Fibroblast of peridontal ligament (primary cell): ENCODE results near the gene DIS3L2.
"Not testable (repeated sequence)": the region's sequence is repeated elsewhere in the genome, so short reads cannot be mapped to it uniquely, and the experiment has no call there.

ENCODE experiments used
- DNase-seq: peaks from one replicate; pipeline ENCODE4 v3.0.0-alpha.2; 2010; ENCODE audit errors: extremely low read depth

The DIS3L2 gene

DNA sequence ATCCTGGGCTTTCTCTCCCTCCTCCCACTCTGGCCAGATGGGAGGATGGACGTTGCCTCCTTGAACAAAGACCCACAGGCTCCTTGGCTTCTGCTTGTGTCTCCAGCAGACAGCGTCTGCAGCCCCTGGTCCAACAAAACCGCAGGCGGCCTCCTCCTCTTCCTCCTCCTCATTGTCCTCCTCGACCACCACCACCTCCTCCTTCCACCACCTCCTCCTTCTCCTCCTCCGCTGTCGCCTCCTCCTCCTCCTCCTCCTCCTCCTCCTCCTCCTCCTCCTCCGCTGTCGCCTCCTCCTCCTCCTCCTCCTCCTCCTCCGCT is 371.4 kb downstream of the DIS3L2 start:
- DNase-seq, result no peak

DNA sequence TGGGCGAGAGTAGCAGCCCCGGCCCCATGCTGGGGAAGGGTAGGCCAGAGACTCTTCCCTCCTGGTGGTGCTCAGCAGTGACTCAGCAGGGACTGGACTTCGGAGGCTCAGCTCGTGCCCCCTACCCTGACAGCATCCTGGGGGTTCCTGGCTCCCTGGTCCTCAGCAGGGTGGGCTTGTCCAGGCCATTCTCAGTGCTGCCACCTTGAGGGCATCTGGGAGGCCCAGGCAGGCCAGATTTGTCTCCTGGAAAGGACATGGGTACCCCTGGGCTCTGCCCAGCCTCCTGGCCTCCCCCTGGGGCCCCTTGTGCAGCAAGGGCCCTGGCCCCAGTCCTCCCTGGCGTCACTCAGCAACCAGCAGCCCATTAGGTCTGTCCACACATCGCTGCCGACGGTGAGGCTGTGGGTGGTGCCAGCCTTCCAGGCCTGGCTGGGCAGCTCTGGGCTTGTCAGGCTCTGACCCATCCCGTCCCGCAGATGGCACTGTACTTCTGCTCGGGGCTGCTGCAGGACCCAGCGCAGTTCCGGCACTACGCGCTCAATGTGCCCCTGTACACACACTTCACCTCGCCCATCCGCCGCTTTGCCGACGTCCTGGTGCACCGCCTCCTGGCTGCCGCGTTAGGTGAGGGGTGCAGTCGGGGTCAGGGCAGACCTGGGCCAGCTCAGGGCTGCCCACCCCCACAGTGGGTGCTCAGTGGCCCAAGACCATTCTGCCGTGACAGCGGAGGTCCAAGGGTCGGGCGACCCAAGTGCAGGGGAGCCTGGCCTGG is 372.0 kb downstream of the DIS3L2 start:
- DNase-seq, result no peak

DNA sequence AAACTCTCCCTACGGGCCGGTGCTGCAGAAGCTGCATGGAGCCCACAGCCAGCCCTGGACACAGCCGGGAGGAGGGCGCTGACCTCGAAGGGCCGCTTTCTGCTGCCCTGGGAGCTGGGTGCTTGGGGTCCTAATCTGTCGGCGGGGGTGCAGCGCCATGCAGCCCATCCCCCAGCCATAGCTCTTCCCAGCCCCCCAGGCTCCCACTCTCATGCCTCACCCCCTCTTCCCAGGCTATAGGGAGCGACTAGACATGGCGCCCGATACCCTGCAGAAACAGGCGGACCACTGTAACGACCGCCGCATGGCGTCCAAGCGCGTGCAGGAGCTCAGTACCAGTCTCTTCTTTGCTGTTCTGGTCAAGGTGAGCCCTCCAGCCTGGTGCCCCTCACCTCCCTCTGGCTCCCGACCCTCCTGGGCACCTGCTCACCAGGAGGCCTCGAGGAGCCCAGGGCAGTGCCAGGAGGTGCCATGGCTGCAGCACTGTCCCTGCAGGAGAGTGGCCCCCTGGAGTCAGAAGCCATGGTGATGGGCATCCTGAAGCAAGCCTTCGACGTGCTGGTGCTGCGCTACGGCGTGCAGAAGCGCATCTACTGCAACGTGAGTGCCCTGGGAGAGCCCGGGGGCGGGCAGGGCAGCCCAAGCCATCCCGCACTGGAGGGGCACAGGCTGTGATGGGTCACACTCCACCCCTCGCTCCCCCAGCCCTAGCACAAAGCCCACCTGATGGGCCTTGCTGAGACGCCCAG is 372.8 kb downstream of the DIS3L2 start:
- DNase-seq, result not testable (repeated sequence)

DNA sequence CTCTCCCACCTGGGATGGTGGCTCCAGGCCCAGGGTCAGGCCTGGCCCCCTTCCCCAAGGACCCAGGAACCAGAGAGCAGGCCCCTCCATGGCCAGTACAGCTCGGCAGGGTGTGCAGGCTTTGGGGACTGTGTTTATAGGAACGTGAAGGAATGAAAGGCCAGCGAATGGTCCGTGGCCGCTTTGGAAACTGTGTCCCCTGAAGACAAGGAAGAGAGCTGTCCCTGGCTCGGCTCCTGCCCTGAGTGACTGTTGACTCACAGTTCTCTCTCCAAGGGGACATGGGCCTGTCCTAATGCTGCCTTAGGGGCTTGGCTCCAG is 373.3 kb downstream of the DIS3L2 start:
- DNase-seq, result not testable (repeated sequence)

DNA sequence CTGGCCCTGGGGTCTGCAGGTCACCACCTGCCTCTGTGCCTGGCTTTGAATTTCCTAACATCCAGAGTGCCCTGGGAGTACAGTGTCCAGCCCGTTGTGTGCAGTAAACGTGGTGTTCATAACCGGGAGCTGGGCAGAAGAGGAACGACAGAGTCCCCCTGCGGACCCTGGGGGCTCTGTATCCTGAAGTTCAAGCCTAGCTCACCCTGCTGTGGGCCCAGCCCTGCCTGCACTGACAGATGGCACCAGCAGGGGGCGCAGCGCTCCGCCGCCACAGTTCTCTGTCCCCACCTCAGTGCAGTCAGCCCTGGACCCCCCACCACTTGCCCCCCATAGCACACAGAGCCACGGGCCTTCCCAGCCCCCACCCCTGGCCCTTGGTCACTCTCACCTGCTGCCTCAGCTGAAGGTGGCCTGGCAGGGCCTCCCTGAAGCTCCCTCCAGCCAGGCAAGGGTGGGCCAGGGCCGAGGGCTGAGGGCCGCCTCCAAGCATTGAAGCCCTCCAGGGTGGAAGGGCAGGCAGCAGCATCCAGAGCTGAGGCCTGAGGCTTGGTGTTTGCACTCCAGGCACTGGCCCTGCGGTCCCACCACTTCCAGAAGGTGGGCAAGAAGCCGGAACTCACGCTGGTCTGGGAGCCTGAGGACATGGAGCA is 373.8 kb downstream of the DIS3L2 start:
- DNase-seq, result not testable (repeated sequence)

DNA sequence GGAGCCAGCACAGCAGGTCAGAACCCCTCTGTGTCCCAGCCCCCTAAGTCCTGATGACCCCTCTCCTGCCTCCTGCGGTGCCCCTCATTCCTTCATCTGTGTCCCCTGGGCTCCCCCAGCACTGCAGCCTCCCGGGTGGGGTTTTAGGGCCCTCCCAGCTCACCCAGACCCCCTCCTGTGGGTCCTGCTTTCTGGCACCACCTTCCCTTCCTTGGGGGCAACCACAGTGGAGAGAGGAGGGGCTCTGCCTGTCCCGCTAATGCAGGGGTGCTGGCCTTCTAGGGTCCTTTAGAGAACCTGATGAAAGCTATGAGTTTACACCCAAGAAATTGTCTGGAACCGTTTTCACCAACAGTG is 374.3 kb downstream of the DIS3L2 start:
- no peak for DNase-seq

DNA sequence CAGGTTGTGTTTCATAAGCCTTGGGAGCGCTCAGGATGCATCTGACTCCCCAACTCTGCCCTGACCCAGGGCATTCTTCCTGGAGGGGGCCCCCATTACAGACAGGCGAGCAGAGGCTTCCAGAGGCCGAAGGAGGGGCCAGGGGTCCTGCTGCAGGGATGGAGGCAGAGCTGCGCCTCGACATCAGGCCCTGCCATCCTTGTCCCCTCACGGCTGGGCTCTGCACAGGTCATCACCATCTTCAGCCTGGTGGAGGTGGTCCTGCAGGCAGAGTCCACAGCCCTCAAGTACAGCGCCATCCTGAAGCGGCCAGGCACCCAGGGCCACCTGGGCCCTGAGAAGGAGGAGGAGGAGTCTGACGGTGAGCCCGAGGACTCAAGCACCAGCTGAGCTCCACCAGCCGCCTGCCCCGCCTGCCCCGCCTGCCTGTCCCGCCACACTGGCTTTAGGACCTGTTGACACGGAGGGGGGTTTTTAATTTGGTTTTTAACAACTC is 374.8 kb downstream of the DIS3L2 start:
- DNase-seq, result no peak

DNA sequence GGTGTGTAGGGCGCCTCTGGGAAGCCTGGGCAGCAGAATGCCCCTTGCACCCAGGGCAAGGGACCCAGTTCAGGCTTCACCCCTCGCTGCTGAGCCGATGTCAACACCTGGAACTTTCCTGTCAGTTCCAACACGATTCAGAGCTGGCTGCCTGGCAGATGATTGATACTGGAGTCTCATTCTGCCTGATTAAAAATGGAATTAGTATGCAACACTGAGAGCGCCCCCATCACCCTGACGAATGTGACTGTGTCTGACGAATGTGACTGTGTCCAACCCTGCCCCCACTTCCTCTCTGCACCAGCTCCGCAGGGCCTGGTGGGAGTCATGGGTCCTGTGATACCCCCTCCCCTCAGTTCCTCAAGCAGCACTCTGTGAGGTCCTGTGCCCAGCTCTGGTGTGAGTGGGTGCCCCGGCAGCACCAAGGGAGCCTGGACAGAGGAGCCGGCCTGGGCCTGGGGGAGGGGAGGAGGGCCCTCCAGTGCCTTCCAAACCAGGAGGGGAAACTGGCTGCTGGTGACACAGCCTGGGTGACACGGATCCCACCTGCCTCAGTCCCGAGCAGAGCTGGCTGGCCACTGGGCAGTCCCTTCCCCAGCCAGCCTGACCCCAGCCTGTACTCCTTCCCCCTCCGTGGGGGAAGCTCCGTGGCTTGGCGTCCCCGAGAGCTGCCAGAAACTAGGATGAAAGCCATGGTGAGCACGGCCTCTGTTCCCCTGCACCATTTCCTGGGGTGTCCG is 375.6 kb downstream of the DIS3L2 start:
- no peak for DNase-seq

DNA sequence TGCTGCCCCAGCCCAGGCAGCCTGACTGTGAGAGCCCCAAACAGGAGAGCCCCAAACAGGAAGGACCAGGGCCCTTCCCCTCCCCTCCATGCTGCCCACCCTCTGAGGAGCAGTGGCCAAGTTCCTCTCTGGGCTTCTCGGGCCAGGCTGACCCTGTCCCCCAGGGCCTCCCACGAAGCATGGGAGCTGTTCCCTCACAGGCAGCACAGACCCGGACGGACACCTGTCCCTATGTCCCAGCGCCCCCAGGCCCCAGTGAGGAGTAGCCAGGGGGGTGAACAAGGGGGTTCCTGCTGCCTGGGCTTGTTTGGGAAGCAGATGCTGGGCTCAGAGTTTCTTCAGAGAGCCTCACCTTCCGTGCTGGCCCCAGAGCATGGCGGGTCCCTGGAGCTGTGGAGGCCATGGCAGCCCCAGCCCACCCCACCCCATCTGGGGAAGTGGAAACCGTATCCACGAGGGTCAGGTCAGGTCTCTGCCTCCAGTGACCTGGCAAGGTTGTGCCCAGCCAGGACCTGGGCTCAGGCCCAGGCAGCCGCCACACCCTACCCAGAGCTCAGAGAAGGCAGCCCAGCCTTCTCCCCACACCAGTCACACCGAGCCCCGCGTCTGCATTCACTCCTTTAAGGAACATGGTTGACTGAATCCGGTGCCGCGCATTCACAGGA is 376.7 kb downstream of the DIS3L2 start:
- DNase-seq, result not testable (repeated sequence)

DNA sequence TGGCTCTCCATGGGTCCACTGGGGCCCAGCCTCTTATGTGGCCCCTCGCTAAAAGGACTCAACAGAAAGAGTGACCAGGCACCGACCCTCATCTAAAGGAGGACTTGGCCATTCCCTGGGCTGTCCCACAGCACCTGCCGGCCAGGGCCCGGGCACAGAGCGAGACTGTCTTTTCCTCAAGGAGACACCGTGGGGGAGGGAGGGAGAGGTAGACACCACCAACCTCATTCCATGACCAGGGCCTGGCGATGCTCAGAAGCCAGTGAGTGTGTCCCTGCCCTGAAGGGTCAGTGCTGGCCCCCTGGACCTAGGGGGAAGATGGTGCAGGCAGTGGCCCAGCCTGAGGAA is 377.2 kb downstream of the DIS3L2 start:
- DNase-seq, result no peak

DNA sequence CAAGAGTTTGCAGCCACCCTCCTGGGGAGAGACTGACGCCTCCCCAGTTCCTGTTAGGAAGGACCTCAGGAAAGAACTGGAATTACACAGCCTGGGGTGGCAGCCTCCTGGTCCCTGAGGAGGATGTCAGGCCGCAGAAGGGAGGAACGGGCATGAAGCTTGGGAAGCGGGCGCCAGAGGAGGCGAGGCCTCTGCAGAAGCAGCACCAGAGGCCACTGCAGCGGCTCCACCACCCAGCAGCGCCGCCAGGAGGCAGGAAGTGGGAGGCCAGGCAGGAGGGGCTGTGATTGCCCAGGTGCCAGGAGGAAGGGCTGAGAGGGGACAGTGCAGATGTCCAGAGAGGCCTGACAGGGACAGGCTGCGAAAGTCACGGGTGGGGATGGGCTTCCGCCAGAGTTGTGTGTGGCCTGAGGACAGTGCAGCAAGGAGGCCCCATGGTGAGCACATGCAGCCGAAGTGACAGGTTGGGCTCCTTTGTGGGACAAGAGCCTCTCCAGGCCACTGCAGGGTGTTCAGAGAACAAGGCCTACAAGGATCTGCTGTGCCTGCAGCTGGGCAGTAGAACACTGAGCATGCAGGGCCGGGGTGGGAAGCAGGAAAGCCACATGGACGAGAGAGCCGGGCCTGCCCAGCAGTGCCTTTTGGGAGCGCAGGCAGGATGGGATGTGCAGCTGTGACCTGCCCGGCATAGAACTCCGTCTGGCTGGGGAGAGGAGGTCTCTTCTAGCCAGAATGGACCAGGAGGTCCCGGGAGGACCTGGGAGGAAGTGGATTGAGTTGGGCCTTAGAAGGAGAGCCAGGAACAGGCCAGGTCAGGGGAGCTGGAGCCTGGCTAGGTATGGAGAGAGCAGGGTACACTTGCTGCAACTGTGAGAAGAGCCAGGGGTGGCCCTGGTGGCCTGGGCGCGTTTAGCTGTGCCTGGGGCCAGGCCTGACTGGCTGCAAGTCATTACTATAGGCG is 377.9 kb downstream of the DIS3L2 start:
- no peak for DNase-seq

DNA sequence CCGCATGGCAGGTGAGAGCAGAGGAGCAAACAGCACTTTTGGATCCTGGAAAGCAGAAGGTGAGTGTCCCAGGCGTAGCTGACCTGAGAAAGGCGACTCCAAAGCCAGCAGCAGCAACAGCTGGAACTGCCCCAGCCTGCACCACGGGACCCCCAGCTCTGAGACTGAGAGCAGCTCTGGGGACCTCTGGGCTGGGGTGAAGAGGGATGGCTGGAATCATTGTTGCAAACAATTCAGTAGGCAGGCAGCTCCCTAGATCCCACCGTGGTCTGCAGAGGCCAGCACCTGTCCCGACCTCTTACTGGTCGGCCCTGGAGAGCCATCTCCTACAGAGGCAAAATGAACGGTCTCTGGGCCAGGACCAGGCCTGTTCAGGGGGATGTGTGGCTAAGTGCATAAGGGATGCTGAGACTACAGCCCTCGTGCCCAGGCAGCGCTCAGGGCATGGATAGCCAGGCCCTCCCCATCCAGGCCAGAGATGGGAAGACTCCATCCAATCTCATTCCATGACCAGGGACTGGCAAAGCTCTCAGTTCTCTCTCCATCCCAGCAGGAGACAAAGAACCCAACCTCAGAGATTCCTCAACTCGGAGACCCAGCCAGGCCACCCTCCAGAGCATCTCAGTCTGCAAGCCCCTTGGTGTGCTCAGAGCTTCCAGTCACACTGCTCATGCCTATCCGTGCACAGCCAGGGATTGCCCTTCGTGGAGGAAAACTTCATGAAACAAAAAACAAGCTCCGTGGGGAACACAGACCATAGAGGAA is 378.8 kb downstream of the DIS3L2 start:
- no peak for DNase-seq

DNA sequence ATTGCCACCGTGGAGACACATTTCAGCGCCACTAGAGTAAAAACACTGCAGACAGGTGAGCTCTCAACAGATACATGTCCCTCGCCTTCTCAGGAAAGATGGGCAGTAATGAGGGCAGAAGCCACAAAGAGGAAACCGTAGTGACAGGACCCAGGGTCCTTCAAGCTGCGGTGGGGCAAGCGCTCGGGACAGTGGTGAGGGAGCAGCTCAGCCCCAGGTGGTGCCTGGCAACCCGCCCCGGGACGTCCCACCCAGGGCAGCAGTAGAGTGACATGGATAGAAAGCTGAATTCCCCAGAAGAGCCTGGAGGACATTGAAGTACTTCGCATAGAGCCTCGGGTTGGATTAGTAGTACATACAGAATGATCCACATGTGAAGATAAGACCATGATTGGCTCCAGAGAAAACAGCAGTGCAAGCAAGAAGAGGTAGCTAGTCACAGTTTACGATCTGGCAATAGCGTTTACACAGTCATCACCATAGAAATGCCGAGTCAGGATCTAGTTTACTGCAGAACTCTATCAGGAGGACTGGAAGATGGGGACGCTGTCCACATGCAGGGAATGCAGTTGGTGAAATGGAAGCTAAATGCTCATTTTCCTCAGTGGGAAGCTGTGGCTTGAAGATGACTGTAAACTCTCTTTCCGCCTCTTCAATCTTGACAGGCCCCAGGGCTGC is 379.7 kb downstream of the DIS3L2 start:
- no peak for DNase-seq

DNA sequence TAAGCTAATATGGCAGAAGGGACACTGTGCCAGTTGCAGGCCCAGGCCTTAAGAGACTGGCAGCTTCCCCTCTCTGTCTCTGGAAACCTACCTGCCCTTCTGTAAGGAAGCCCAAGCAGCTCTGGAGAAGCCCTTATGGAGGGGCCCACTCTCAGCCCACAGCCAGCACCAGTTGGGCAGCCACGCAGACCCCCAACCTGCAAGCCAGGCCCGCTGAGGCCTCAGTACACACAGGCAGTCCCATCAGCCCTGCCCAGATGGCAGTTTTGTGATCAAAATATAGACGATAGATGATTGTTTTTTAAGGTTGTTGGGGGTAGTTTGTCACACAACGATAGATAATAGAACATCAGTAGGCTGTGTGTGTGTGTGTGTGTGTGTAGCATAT is 380.2 kb downstream of the DIS3L2 start:
- no peak for DNase-seq

DNA sequence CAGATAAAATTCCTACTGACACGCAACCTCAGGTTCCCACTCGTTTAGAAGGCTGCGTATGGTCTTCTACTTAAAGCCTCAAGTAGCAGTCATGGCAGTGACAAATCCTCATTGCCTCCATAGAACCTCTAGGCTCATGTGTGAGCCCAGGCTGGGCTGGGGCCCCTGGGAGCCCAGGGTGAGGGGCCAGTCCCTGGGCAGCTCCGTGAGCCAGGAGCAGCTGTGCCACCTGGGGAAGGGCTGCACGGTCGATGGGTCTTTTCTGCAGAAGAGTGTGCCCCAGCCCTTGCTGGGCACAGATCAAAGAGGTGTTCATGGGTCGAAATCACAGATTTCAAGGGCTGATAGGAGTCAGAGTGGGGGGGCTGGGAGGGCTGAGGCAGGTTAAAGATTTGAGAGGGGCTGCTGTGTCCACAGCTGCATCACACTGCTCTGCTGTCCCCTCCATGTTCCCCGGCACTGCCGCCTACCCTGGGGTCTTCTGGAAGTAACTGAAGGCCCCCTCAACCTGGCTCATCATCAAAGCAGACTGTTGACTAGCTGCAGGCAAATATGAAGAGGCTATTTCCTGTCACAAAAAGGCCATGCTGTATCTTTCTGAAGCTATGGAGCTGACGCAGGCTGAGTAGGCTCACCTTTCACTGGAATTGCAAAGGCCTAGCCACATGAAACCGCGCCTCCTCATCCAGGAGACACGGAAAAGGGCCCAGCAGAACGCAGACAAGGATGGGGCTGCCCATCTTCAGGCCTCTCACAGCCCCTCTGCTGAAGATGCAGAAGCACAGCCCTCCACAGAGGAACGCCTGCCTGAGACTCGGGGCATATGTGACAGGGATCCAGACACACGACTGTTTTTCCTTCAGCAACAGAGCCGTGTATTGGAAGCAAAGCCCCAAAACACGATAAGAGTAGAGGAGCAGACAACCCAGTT is 381.4 kb downstream of the DIS3L2 start:
- DNase-seq, result no peak

DNA sequence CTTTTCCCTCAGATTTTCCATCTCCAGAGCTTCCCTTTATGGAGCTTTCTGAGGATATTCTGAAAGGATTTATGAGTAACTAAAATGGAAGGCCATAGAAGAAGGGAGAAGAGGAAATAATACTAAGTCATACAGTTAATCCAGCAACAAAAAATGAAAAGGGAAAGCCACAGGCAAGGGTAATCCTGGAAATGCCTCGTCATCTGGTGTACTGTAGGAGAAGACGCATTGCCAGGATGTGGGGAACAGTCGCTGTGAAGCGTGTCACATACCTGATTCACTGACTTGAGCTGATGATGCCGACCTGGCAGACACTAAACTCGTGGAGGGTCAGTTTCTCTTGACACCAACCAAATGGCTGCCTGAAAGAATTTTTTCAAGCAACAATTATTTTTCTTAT is 382.3 kb downstream of the DIS3L2 start:
- no peak for DNase-seq

DNA sequence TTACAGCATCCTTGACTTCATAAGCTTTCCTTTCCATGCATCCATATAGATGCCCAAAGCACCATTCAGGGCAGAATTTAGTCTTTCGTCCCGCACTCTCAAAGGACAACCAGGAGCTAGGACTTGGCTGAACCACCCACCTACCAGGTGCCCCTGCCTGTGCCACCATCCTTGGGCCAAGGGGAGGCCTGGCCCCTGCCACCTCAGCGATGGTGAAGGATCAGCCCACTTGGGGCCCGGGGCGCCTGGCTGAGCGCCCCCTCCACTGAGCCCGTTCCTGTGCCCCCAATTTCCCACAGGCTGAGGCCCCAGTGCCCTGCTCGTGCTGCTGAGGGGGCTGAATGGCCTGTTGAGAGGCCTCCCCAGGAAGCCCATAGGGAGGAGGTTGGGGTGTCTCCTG is 383.7 kb downstream of the DIS3L2 start:
- no peak for DNase-seq

DNA sequence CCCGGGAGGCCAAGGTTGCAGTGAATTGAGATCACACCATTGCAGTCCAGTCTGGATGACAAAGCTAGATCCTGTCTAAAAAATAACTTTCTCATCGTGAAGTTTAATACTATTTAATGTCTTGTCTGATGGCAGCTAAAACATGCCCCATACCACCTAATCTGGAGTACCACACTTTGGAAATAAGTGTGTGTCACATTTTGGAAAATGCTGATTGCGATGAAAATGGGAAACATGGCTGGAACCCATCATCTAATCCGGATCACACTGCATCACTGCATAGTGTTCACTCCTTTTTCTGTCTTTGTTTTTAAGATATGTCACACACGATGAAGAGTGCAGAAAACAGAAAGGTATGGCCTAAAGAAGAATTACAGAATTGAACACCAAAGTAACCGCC is 385.9 kb downstream of the DIS3L2 start:
- DNase-seq, result no peak
